ENCODE measurements around the gene USP14.

The USP14 gene

GRCh38 chr18:225745-226144, 67.4 kb downstream of the USP14 start:
- in situ Hi-C loops (cut with MboI; ENCODE audit: low sequenced_read_pairs), result no loop called here

DNA sequence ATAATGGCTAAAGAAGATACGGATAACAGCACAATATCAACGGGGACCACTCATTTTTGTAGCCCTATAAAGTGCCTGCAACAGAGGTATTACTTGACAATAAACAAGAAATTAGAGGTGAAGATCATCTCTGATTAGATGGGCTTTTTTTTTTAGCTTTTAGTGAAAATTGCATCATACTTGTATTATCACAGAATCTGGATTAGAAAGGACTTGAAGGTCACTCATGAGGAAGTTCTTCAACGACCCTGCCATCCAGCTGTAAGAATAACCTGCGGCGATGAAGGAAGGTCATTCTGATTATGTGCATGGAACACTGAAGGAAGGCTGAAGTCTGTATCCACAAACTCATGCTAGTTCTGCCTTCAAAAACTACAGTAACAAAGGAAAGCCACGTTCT, 69.0 kb downstream of the USP14 start:
- in situ Hi-C loops (cut with MboI; ENCODE audit: low sequenced_read_pairs), result no loop called here

- in situ Hi-C loops (cut with MboI; ENCODE audit: low sequenced_read_pairs), result no loop called here
Observed at GRCh38 chr18:227902-228301, 69.5 kb downstream of the USP14 start.

DNA sequence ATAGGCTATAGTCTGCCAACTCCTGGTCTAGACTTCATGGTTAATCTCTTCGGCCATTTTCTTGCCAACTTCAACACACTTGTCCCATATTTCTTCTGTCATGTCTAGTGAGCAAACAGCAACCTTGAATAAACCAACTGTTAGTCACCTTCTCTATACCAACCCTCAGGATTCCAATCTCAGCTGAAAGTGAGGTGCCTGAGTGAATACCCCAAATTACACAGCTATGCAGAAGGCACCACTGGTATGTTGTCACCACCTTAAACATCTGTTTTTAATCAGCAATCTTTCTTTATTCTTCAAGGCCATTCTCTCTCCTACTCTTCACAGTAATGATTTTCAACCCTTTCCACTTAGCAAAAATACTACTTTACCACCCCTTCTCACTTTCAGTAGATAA, 70.2 kb downstream of the USP14 start:
- in situ Hi-C loops (cut with MboI; ENCODE audit: low sequenced_read_pairs), result no loop called here

DNA sequence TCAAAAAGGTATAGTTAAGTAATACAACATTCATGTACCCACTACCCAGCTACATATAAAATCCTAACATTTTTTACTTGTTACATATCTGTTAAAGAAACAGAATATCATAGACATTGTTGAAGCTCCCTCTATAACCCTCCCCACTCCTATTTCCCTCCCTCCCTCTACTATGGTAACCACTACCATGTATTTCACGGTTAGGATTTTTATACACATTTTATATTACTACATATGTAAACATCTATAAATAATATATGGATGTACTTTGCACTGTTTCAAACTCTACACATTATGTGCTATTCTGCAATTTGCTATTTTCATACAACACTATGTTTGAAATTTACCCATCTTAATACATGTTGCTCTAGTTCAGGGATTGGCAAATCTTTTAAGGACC, 73.2 kb downstream of the USP14 start:
- in situ Hi-C loops (cut with MboI; ENCODE audit: low sequenced_read_pairs), result no loop called here

DNA sequence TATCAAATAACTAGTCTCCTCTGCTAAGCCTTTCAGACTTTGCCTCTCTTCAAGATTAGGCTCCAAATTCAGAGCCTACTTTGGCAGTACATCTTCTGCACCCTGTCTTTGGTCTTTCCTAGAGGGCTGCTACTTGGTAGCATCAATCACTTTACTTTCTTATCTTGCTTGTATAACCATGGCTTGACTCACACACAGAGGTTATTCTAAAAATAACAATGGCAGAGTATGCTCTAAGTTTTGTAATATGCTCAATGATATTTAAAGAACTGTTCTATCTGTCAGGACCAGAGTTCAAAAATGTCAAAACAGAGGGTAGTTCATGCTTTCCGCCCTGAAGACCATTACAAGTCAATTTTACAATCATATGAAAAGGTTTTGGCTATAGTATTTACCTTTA, 81.8 kb downstream of the USP14 start:
- in situ Hi-C loops (cut with MboI; ENCODE audit: low sequenced_read_pairs), result no loop called here

- in situ Hi-C loops (cut with MboI; ENCODE audit: low sequenced_read_pairs), result no loop called here
Observed at GRCh38 chr18:245282-245847, 87.0 kb downstream of the USP14 start.

GRCh38 chr18:248053-248452, 89.7 kb downstream of the USP14 start:
- in situ Hi-C loops (cut with MboI; ENCODE audit: low sequenced_read_pairs), result no loop called here

DNA sequence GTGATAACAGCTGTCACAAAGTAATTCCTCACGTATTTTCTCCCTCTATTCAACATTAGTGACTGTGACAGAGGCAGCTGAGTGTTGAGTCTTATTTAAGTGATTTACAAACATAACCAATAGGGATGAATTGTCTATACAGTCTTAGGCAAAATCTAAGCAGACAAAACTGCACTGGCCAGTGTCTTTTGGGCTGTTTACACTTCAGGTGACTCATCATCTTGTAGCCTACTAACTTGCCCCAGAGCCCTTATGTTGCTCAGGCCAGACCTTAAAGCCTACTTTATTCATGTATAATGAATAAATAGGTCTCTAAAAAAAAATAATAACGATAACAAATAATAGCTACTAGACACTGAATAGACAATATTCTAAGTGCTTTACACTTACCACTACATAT, 92.3 kb downstream of the USP14 start:
- in situ Hi-C loops (cut with MboI; ENCODE audit: low sequenced_read_pairs), result no loop called here

DNA sequence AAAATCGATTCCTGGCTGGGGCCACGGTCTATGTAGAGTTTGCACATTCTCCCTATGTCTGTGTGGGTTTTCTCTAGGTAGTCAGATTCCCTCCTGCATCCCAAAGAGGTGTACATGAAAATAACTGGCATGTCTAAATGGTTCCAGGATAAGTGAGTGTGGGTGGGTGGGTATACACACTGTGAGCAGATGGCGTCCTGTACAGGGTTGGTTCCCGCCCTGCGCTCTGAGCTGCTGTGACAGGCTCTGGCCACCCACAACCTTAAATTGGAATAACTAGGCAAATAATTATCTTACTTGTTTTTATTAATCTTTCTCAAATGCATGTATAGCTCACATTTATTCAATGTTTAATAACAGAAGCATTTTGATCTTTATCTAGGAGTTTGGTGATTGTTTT, 93.2 kb downstream of the USP14 start:
- in situ Hi-C loops (cut with MboI; ENCODE audit: low sequenced_read_pairs), result no loop called here

GRCh38 chr18:253121-253520, 94.8 kb downstream of the USP14 start:
- in situ Hi-C loops (cut with MboI; ENCODE audit: low sequenced_read_pairs), result no loop called here

DNA sequence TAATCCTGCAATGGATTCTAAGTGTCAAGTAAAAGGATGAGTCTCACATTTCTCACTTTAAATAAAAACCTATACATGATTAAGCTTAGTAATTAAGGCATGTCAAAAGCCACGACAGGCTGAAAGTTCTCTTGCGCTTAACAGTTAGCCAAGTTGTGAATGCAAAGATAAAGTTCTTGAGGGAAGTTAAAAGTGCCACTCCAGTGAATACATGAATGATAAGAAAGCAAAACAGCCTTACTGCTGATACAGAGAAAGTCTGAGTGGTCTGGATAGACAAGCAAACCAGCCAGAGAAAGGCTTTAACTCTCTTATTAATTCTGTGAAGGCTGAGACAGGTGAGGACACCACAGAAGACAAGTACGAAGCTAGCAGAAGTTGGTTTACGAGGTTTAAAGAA, 96.8 kb downstream of the USP14 start:
- in situ Hi-C loops (cut with MboI; ENCODE audit: low sequenced_read_pairs), result no loop called here

GRCh38 chr18:260547-260946, 102.2 kb downstream of the USP14 start:
- in situ Hi-C loops (cut with MboI; ENCODE audit: low sequenced_read_pairs), result no loop called here

DNA sequence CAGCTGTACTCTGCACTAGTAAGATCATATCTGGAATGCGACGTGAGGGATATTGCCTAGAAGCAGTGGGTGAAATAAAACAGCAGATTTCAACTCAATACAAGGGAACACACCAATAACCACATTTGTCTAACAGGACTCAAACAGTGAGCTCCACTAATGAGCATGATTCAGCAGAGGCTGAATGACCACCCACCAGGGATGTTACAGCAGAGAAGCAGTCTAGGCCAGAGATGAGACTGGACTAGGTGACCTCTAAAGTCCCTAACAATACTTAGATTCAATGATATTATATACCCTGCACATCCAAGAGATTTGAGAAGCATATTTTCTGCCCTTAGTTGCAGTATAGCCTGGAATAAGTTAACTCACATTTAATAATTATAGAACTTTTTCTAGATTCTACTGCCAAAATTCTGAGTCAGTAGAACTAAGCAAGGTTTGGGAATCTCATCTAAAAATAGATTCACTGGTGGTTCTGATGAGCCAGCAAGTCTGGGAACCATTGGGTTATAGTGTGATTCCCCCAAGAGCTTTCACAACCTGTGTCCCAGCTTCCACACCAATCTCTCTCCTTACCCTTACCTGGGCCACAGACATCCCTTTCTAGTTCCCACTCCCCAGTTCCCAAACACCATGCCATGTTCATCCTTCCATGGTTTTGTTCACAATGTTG, 103.2 kb downstream of the USP14 start:
- in situ Hi-C loops (cut with MboI; ENCODE audit: low sequenced_read_pairs), result no loop called here
